Measurements from ENCODE around the gene GNPAT. TPM values are rescaled to one million over a fixed set of nuclear protein-coding genes. Genes with fewer than 3 reads are reported as not detected.

GNPAT gene
- total RNA-seq, 1 donor from 2014 or later: 37.3 TPM

DNA sequence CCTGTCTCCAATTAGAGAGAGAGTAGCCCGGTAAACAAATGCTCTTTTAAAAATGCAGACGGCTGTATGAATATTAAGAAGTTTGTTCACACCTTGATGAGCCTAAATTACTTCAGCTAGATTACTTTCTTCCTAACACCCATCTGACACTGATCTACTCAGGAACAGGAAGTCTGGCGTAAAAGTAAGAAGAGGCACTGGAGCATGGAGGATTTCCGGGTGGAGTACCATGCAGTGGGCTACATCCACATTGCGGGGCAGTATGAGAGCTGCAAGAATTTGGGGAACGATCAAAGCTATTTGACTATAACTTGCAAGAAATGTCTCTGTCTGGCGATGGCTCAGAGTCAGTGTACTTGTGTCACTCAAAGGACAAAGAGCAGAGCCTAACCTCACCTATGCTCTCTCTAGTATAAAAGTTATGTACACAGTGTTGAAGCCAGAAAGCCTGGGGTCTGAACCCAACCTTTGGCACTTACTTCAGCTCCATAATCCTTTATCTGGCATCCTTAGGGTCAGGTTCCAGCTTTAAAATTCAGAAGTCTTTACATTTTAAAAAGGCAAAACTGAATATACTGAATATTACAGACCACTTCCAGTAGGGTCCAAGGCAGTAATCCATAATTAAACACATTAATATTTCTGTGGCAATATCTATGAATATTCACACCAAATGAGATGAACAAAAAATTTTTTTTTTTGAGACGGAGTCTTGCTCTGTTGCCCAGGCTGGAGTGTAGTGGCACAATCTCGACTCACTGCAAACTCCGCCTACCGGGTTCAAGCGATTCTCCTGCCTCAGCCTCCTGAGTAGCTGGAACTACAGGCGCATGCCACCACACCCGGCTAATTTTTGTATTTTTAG is 7.9 kb upstream of the GNPAT start:
- Mint-ChIP-seq H3K36me3 (ENCODE audit: unreplicated experiment) (peaks cover 23% of the 10 kb centered on the region), H3K4me1 (ENCODE audit: unreplicated experiment) (peaks cover 3% of the 10 kb centered on the region), H3K4me3 (ENCODE audit: unreplicated experiment) (no peak overlapping the region), H3K27ac (ENCODE audit: unreplicated experiment) (no peak overlapping the region), H3K9me3 (ENCODE audit: unreplicated experiment) (no peaks in the 10 kb centered on the region), H3K27me3 (ENCODE audit: unreplicated experiment) (no peaks in the 10 kb centered on the region)
- TF ChIP-seq, protein P1, sequence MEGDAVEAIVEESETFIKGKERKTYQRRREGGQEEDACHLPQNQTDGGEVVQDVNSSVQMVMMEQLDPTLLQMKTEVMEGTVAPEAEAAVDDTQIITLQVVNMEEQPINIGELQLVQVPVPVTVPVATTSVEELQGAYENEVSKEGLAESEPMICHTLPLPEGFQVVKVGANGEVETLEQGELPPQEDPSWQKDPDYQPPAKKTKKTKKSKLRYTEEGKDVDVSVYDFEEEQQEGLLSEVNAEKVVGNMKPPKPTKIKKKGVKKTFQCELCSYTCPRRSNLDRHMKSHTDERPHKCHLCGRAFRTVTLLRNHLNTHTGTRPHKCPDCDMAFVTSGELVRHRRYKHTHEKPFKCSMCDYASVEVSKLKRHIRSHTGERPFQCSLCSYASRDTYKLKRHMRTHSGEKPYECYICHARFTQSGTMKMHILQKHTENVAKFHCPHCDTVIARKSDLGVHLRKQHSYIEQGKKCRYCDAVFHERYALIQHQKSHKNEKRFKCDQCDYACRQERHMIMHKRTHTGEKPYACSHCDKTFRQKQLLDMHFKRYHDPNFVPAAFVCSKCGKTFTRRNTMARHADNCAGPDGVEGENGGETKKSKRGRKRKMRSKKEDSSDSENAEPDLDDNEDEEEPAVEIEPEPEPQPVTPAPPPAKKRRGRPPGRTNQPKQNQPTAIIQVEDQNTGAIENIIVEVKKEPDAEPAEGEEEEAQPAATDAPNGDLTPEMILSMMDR (IDR thresholded peaks at IDR 0.05): no peak
- DNase-seq (ENCODE audit: extremely low spot score, unreplicated experiment): no peak

DNA sequence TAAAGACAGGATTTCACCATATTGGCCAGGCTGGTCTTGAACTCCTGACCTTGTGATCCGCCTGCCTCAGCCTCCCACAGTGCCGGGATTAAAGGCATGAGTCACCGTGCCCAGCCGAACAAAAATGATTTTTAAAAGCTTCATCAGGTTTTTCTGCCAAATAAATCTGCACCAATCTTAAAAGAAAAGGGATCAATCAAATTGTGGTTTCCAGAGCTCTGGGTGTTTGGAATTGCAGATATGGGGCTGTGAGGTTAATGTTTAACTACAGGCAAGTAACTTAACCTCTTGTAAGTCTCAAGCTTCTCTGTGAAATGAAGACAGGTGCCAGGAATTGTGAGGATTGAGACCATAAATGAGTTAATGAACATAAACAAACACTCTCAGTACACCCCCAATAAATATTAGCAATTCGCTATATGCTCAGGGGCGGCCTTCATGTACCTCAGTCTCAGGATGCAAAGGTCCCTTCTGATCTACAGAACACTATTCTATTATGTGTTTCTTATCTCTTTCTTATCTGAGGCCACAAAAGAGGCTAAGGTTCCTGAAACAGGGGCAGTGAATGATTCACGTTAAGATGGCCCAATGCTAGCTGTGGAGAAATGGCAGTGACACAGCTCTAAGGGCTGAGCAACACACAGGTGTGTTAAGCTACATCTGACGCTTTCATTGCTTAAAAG is 7.1 kb upstream of the GNPAT start:
- Mint-ChIP-seq H3K9me3 (ENCODE audit: unreplicated experiment) (no peaks in the 10 kb centered on the region), H3K27ac (ENCODE audit: unreplicated experiment) (no peak overlapping the region), H3K27me3 (ENCODE audit: unreplicated experiment) (no peaks in the 10 kb centered on the region), H3K4me1 (ENCODE audit: unreplicated experiment) (peaks cover 5% of the 10 kb centered on the region), H3K4me3 (ENCODE audit: unreplicated experiment) (no peak overlapping the region), H3K36me3 (ENCODE audit: unreplicated experiment) (peaks cover 29% of the 10 kb centered on the region)
- TF ChIP-seq, protein P1 (IDR thresholded peaks at IDR 0.05): no peak
- DNase-seq (ENCODE audit: extremely low spot score, unreplicated experiment): no peak

DNA sequence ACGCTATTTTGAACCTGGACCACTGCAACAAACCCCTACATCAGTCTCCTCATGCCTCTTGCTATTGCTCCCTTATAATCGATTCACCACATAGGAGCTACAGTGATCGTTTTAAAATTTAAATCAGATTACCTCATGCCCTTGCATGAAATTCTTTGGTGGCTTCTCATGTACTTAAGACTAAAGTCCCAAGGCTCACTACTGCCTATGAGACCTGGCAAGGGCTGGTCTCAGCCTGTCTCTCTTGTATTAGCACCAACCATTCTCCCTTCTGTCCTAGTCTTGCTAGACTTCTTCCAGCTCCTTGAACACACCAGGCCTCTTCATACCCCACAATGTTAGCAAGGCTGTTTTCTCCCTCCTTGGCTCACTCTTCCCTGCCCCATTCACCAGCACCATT is 6.5 kb upstream of the GNPAT start:
- TF ChIP-seq, protein P1 (IDR thresholded peaks at IDR 0.05): no peak
- Mint-ChIP-seq H3K27ac (ENCODE audit: unreplicated experiment) (no peak overlapping the region), H3K27me3 (ENCODE audit: unreplicated experiment) (no peaks in the 10 kb centered on the region), H3K9me3 (ENCODE audit: unreplicated experiment) (no peaks in the 10 kb centered on the region), H3K4me3 (ENCODE audit: unreplicated experiment) (no peak overlapping the region), H3K4me1 (ENCODE audit: unreplicated experiment) (peaks cover 7% of the 10 kb centered on the region), H3K36me3 (ENCODE audit: unreplicated experiment) (peaks cover 32% of the 10 kb centered on the region)
- no peak for DNase-seq (ENCODE audit: extremely low spot score, unreplicated experiment)

DNA sequence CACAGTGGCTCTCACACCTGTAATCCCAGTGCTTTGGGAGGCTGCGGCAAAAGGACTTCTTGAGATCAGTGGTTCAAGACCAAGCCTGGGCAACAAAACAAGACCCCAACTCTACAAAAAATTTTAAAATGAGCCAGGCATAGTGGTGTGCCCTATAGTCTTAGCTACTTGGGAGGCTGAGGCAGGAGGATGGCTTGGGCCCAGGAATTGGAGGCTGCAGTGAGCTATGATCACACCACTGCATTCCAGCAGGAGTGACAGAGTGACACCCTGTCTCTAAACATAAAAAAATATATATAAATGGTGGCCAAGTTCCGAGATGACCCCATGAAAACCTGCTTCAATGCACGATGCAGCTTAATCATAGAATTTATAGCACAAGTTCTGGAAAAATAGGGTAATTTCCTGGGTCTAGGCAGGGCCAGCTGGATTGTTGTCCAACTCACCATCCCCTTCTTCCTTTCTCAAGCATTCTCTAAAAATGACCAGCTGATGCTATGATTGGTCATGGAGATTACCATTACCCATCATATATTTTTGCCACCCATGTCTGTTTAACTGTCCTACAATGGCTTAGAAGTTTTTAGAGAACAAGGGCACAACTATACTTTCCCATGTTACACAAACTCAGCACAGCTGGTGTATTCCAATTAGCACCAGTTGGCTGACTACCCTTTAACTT is 5.3 kb upstream of the GNPAT start:
- Mint-ChIP-seq H3K9me3 (ENCODE audit: unreplicated experiment) (no peaks in the 10 kb centered on the region), H3K36me3 (ENCODE audit: unreplicated experiment) (peaks cover 29% of the 10 kb centered on the region), H3K27ac (ENCODE audit: unreplicated experiment) (no peak overlapping the region), H3K27me3 (ENCODE audit: unreplicated experiment) (no peaks in the 10 kb centered on the region), H3K4me1 (ENCODE audit: unreplicated experiment) (peaks cover 17% of the 10 kb centered on the region), H3K4me3 (ENCODE audit: unreplicated experiment) (no peak overlapping the region)
- TF ChIP-seq, protein P1 (IDR thresholded peaks at IDR 0.05): no peak
- DNase-seq (ENCODE audit: extremely low spot score, unreplicated experiment): no peak

DNA sequence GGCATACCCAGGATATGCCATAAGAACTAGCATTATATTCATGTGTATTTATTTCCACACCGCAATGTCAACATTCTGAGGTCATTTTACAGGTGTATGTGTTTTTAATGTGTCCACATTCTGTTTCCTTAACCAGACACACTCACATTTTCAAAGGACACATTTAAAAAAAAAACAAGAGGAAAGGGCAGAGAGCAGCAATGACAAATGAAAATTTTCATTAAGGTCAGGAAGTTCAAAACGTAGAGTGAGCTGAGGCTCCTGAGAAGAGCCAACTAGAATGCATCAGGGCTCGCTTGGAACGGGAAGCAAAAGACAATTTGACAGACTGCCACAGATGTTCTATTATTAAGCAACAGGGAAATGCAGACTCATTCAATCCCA is 4.8 kb upstream of the GNPAT start:
- H3K4me3 Mint-ChIP-seq (ENCODE audit: unreplicated experiment): no peak overlapping the region
- TF ChIP-seq, protein P1 (IDR thresholded peaks at IDR 0.05): no peak
- H3K27me3 Mint-ChIP-seq (ENCODE audit: unreplicated experiment): no peaks in the 10 kb centered on the region
- no peaks in the 10 kb centered on the region for H3K9me3 Mint-ChIP-seq (ENCODE audit: unreplicated experiment)
- H3K36me3 Mint-ChIP-seq (ENCODE audit: unreplicated experiment): peaks cover 26% of the 10 kb centered on the region
- H3K4me1 Mint-ChIP-seq (ENCODE audit: unreplicated experiment): peaks cover 17% of the 10 kb centered on the region
- no peak for DNase-seq (ENCODE audit: extremely low spot score, unreplicated experiment)
- H3K27ac Mint-ChIP-seq (ENCODE audit: unreplicated experiment): no peak overlapping the region
